ENCODE data around the gene NDUFA8.

The NDUFA8 gene

DNA sequence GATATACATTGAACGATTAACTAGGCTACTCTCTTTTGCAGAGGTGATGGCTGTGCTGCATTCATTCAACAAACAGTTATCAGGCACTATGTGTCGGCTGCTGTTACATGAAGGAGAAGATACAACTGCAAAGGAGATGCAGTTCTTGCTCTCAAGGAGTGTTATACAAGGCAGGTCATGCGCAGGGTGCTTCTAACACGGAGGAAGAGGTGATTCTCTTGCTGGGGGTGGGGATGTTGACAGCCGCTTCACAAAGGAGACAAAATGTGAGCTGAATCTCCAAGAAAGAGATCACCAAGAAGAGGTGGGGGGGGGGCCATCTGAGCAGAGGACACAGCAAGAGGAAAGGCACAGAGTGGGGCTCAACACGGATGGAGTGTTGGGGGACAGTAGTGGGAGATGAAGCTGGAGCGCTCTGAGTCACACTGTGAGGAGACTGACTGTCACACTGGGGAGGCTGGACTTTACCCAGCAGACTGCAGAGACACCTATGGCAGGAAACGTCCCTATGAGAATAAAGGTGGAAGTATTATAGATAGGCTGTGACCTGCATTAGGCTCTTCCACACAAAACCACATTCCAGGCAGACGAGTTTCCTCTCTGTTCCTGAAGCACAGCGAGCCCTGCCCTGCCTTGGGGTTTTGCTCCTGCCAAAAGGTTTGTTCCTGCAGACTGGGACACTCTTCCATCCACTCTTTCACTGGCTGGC lies 20.9 kb downstream of the NDUFA8 start:
- no peak for DNase-seq (ENCODE audit: low spot score in 2 of 2)
- Mint-ChIP-seq H3K27ac (no peak overlapping the region), H3K36me3 (peaks cover 5% of the 10 kb centered on the region), H3K27me3 (no peaks in the 10 kb centered on the region), H3K9me3 (no peaks in the 10 kb centered on the region), H3K4me3 (no peak overlapping the region), H3K4me1 (peaks cover 2% of the 10 kb centered on the region)
- ATAC-seq (ENCODE audit: low read depth): no peak

DNA sequence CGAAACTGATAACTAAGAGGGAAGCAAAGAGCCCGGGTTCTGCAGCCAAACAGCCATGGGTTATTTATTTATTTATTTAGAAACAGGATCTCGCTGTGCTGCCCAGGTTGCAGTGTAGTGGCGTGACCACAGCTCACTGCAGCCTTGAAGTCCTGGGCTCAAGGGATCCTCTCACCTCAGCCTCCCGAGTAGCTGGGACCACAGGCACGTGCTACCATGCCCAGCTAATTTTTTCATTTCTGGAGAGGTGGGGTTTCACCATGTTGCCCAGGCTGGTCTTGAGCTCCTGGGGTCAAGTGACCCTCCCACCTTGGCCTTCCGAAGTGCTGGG lies 24.1 kb downstream of the NDUFA8 start:
- ATAC-seq (ENCODE audit: low read depth) (no peak), DNase-seq (ENCODE audit: low spot score in 2 of 2) (no peak)
- Mint-ChIP-seq H3K27me3 (peaks cover 10% of the 10 kb centered on the region), H3K27ac (no peak overlapping the region), H3K4me3 (no peak overlapping the region), H3K36me3 (no peaks in the 10 kb centered on the region), H3K9me3 (no peaks in the 10 kb centered on the region), H3K4me1 (peaks cover 2% of the 10 kb centered on the region)

GRCh38 chr9:122134822-122135528 lies 24.6 kb downstream of the NDUFA8 start:
- Mint-ChIP-seq H3K27ac (no peak overlapping the region), H3K9me3 (no peaks in the 10 kb centered on the region), H3K36me3 (no peaks in the 10 kb centered on the region), H3K4me3 (no peak overlapping the region), H3K4me1 (peaks cover 2% of the 10 kb centered on the region), H3K27me3 (peaks cover 10% of the 10 kb centered on the region)
- DNase-seq (ENCODE audit: low spot score in 2 of 2) (no peak), ATAC-seq (ENCODE audit: low read depth) (no peak)

DNA sequence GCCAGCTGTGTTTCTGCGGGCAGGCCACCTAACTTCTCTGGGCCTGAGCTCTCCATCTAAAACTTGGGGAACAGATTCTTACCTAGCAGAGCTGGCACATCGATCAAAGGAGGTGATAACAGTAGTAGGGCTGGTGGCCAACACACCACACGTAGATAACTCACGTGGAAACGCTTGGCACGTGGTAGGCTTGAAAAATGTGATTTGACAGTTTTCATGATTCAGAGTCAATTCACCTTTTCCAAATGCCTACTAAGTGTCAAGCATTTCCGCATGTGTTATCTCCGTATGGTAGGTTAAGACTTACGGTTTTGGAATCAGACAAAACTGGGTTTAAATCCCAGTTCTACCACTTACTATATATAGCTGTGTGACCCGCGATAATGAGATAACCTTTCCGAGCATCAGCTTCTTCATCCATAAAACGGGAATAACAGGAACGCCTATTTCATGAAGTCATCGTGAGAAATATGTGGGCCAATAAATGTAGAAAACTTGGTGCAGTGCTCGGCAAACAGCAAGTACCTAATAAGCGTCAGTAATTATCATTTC lies 25.5 kb downstream of the NDUFA8 start:
- ATAC-seq (ENCODE audit: low read depth) (no peak), DNase-seq (ENCODE audit: low spot score in 2 of 2) (no peak)
- Mint-ChIP-seq H3K36me3 (no peaks in the 10 kb centered on the region), H3K27ac (no peak overlapping the region), H3K4me3 (no peak overlapping the region), H3K9me3 (no peaks in the 10 kb centered on the region), H3K27me3 (peaks cover 13% of the 10 kb centered on the region), H3K4me1 (peaks cover under 1% of the 10 kb centered on the region)

- Mint-ChIP-seq H3K9me3 (no peaks in the 10 kb centered on the region), H3K27ac (no peak overlapping the region)
Measured at GRCh38 chr9:122133263-122133983, 26.2 kb downstream of the NDUFA8 start.

GRCh38 chr9:122132539-122132938 lies 27.0 kb downstream of the NDUFA8 start:
- Mint-ChIP-seq H3K27me3 (peaks cover 13% of the 10 kb centered on the region), H3K4me1 (no peaks in the 10 kb centered on the region), H3K36me3 (no peaks in the 10 kb centered on the region), H3K9me3 (no peaks in the 10 kb centered on the region), H3K4me3 (no peak overlapping the region), H3K27ac (no peak overlapping the region)
- no peak for ATAC-seq (ENCODE audit: low read depth)
- no peak for DNase-seq (ENCODE audit: low spot score in 2 of 2)

More at GRCh38 chr9:122133263-122133983, 26.2 kb downstream of the NDUFA8 start:
- Mint-ChIP-seq H3K4me1 (no peaks in the 10 kb centered on the region), H3K4me3 (no peak overlapping the region), H3K36me3 (no peaks in the 10 kb centered on the region), H3K27me3 (peaks cover 13% of the 10 kb centered on the region)
- ATAC-seq (ENCODE audit: low read depth) (no peak), DNase-seq (ENCODE audit: low spot score in 2 of 2) (no peak)

- H3K36me3 Mint-ChIP-seq: no peaks in the 10 kb centered on the region
- peaks cover under 1% of the 10 kb centered on the region for H3K4me1 Mint-ChIP-seq
- H3K27me3 Mint-ChIP-seq: peaks cover 16% of the 10 kb centered on the region
- H3K4me3 Mint-ChIP-seq: no peak overlapping the region
- ATAC-seq (ENCODE audit: low read depth) (no peak), DNase-seq (ENCODE audit: low spot score in 2 of 2) (no peak)
- H3K27ac Mint-ChIP-seq: no peak overlapping the region
- H3K9me3 Mint-ChIP-seq: no peaks in the 10 kb centered on the region
Measured at GRCh38 chr9:122131401-122132001, 28.1 kb downstream of the NDUFA8 start.

DNA sequence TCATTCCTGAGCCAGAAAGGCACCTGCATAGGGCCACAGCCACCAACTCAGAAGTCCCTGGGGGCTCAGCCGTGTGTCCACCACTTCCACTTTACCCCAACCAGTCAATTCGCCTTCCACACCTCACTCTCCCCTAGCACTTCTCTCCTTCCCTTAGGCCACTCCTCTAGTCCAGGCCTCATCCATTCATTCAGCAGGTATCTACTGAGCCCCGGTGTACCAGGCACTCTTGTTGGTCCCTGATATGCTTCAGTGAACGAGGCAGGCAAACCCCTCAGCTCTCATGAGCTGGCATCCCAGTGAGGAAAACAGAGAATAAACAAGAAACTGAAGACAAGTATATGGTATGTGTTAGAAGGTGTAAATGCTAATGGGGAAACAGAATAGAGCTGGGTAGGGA lies 28.7 kb downstream of the NDUFA8 start:
- no peak for ATAC-seq (ENCODE audit: low read depth)
- Mint-ChIP-seq H3K36me3 (peaks cover 2% of the 10 kb centered on the region), H3K9me3 (no peaks in the 10 kb centered on the region), H3K4me1 (peaks cover 4% of the 10 kb centered on the region), H3K27me3 (peaks cover 23% of the 10 kb centered on the region), H3K4me3 (no peak overlapping the region), H3K27ac (no peak overlapping the region)
- no peak for DNase-seq (ENCODE audit: low spot score in 2 of 2)

GRCh38 chr9:122129969-122130368 lies 29.6 kb downstream of the NDUFA8 start:
- Mint-ChIP-seq H3K4me3 (no peak overlapping the region), H3K9me3 (no peaks in the 10 kb centered on the region), H3K27ac (no peak overlapping the region), H3K4me1 (peaks cover 7% of the 10 kb centered on the region), H3K36me3 (peaks cover 2% of the 10 kb centered on the region), H3K27me3 (peaks cover 29% of the 10 kb centered on the region)
- ATAC-seq (ENCODE audit: low read depth) (no peak), DNase-seq (ENCODE audit: low spot score in 2 of 2) (no peak)

GRCh38 chr9:122128969-122129343 lies 30.6 kb downstream of the NDUFA8 start:
- Mint-ChIP-seq H3K27ac (no peak overlapping the region), H3K4me3 (no peak overlapping the region), H3K36me3 (peaks cover 2% of the 10 kb centered on the region), H3K9me3 (no peaks in the 10 kb centered on the region), H3K4me1 (peaks cover 8% of the 10 kb centered on the region), H3K27me3 (peaks cover 37% of the 10 kb centered on the region)
- DNase-seq (ENCODE audit: low spot score in 2 of 2): no peak
- no peak for ATAC-seq (ENCODE audit: low read depth)

- Mint-ChIP-seq H3K4me1 (peaks cover 10% of the 10 kb centered on the region), H3K4me3 (no peak overlapping the region), H3K36me3 (peaks cover 2% of the 10 kb centered on the region), H3K27ac (no peak overlapping the region), H3K27me3 (peaks cover 39% of the 10 kb centered on the region), H3K9me3 (no peaks in the 10 kb centered on the region)
- DNase-seq (ENCODE audit: low spot score in 2 of 2): no peak
- ATAC-seq (ENCODE audit: low read depth): no peak
Measured at GRCh38 chr9:122128007-122128968, 31.3 kb downstream of the NDUFA8 start.

- H3K9me3 Mint-ChIP-seq: no peaks in the 10 kb centered on the region
- DNase-seq (ENCODE audit: low spot score in 2 of 2) (no peak), ATAC-seq (ENCODE audit: low read depth) (no peak)
- H3K36me3 Mint-ChIP-seq: peaks cover 2% of the 10 kb centered on the region
- peaks cover 10% of the 10 kb centered on the region for H3K4me1 Mint-ChIP-seq
- no peak overlapping the region for H3K27ac Mint-ChIP-seq
- H3K4me3 Mint-ChIP-seq: no peak overlapping the region
- H3K27me3 Mint-ChIP-seq: peaks cover 37% of the 10 kb centered on the region
Measured at GRCh38 chr9:122127396-122127798, 32.2 kb downstream of the NDUFA8 start.
